B cell (primary cell): Measurements from ENCODE around the gene MLXIPL.

Source experiments
- EZH2 ChIP-seq: IDR thresholded peaks from 2 replicates; pipeline ENCODE4 v1.6.1; 2012; ENCODE audit warnings: borderline replicate concordance, low read depth, mild to moderate bottlenecking, moderate library complexity, low read length; ENCODE audit not compliant: insufficient read depth, poor library complexity, severe bottlenecking
- TF ChIP-seq, protein P1 (sequence below): fragments of 200-600 bp; IDR thresholded peaks from one replicate; pipeline ENCODE4 v1.8.0; 2022; ENCODE audit warnings: antibody characterized with exemption, mild to moderate bottlenecking

DNA sequence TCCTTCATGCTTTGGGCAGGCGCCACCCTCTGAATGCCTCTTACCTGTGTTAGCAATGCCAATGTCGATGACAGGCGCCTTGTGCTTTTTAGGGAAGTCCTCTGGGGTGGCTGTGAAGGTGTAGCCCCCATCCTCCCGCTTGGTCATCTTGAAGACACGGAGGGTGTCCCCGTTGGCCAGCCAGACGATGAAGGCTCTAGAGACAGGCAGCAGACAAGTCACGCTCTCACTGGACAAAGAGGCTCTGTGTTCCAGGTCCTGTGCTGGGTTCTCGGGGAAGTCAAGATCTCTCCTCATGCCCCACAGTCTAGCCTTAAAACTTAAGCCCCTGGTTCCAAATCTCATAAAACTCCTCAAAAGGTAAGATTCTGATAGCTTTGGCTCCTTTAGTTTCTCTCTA lies 51.0 kb downstream of the MLXIPL start:
- no peak for TF ChIP-seq EZH2
- TF ChIP-seq, protein P1, sequence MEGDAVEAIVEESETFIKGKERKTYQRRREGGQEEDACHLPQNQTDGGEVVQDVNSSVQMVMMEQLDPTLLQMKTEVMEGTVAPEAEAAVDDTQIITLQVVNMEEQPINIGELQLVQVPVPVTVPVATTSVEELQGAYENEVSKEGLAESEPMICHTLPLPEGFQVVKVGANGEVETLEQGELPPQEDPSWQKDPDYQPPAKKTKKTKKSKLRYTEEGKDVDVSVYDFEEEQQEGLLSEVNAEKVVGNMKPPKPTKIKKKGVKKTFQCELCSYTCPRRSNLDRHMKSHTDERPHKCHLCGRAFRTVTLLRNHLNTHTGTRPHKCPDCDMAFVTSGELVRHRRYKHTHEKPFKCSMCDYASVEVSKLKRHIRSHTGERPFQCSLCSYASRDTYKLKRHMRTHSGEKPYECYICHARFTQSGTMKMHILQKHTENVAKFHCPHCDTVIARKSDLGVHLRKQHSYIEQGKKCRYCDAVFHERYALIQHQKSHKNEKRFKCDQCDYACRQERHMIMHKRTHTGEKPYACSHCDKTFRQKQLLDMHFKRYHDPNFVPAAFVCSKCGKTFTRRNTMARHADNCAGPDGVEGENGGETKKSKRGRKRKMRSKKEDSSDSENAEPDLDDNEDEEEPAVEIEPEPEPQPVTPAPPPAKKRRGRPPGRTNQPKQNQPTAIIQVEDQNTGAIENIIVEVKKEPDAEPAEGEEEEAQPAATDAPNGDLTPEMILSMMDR, result no peak
